Stimulated activated CD4-positive, alpha-beta T cell treated with anti-CD3 and anti-CD28 coated beads, TNF-alpha, amount 100 ng/mL, for 4 hours (primary cell): Measurements from ENCODE around the gene BLID.

Experiments used
- DNase-seq, 3 experiments: peaks; one replicate each; pipeline ENCODE4 v3.0.0-alpha.2; 2020; ENCODE audit warnings: low read depth in 3 of 3

The BLID gene

GRCh38 chr11:122105044-122105758, 10.8 kb downstream of the BLID start:
- DNase-seq: no peak

DNA sequence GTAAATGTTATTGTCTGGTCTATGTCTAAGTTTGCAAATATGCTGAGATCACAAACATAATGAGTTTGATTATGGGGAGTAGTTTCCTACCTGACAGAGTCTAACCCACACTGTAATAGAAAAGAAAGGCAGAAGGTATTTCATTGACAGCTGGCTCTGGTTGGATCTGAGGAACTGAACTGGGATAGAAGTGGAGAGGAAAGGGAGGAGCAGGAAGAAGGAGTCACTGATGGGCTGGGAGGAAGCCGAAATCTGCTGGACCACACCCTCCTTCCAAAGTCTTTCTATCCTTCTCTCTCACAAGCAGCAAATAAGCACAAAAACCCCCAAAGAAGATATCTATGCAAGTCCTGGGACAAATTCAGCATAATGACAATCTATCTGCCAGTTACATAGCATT, 11.7 kb downstream of the BLID start:
- no peak for DNase-seq

DNA sequence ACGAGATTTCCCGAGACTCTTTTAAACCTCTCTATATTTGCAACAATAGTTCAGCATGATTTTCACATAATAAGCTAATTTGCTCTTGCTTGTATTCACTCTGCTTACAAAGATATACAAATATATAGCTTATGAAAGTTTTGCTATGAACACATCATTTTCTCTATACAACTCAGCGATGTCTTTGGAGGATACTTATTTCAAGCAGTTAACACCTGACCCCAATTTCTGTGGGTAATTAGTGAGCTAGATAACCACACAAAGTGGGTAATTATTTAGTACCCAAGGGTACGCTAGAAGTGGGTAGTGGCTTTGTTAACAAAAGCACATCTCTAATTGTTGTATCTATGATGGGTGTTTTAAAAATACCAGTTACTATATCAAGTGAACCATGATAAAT, 12.3 kb downstream of the BLID start:
- no peak for DNase-seq

GRCh38 chr11:122103321-122103720, 12.7 kb downstream of the BLID start:
- DNase-seq: no peak

- no peak for DNase-seq
These were observed 13.6 kb downstream of the BLID start for GRCh38 chr11:122102426-122102825.

DNA sequence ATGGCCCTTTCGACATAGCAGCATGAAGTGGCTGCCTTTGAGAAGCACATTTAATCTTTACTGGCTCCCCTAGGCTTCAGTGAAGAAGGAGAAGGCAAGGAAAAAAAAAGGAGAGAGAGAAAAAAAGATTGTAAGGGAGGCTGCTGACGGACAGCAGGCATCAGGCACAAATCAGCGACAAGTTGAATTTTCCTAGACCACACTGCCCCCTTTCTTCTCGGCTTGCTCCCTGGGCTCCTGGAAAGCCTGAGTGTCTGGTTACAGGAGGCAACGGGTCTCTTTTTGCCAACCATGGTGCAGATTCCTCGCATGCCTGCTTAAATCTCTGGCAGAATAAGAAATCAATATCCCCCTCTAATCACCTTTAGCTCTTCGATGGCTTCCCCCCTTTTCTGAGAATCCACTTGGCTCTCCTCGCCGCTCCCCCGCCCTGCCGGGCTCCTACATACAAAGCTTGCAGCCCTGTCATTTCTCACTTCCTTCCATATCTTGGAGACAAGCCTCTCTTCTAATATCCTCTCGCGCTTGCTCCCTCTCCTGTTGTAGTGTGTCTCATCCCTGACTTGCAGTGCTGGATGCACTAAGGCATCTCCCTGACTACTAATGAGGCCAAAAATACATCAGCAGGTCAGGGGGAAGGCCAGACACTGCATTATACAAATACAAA, 14.3 kb downstream of the BLID start:
- DNase-seq: no peak

DNA sequence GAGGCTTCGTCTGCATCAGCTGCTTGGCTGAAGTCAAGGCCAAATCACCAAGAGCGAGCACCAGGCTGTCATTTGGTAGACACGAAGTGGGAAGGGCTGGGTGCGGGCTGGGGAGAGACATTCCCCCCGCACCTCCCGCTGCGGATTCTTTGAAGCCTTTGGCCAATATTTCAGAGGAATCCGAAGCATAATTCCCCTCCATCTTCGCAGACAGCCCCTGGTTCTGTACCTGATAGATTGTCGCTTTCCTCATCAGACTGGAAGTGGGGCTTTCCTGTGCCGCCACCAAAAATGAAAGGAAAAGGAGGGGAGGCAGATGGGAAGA, 15.3 kb downstream of the BLID start:
- DNase-seq: no peak

DNA sequence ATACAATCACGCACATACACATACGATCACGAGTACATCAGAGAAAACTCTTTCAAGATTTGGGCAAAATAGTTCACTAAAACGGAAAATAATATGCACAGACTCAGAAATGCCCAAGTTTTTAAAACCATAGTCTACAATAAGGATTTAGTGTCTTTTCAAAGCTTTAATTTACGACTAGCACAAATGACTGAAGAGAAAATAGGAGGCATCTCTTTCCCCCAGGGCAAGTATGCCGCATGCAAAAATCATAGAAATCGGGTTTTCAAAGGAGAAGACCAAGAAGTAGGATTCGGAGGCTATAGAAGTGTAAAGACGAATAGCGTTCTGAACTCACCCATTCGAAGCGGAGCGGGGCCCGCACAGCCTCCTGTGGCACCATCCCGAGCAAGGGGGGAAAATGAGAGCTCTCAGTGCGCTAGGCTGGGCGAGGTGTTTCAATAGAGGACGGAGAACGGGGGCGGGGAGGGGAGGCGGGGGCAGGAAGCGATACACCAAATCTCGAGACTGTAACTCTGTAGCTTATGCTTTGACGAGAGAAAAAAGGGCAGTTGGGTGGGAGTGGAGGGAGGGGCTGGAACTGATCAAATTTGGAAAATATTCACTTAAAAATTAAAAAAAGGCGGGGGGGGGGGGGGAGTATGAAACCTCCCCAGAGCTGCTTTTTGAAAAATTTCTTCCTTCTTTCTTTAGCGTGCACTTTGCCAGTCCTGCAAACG, 15.8 kb downstream of the BLID start:
- no peak for DNase-seq

DNA sequence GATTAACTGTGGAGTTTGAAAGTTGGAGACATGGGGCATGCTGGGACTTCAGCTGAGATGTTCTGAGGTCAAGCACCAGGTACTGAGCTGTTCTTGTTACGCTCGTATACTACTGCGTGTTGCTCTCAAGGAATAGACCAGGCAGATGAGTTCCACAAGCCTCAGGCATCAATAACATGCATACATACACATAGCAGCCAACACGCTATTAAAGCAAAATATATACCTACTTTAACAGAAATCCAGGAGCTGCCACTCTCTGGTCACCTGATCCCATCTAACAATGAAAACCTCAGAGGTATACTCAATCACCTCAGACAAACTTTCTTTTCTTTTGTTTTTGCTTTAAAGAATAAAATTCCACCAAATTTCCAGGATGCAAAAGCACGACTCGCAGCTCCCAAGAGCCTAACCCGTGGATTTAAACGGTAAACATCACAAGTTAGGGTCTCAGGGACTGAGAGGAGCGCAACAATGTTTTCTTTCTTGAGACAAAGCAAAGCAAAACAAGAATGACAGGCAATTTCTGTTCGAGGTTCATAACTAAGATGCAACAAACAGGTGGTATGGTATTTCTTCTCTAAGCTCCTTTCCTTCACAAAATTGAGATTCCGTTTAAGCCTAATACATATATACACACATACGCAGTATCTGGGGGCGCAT, 16.5 kb downstream of the BLID start:
- no peak for DNase-seq

GRCh38 chr11:122098261-122098980, 17.6 kb downstream of the BLID start:
- DNase-seq: no peak

DNA sequence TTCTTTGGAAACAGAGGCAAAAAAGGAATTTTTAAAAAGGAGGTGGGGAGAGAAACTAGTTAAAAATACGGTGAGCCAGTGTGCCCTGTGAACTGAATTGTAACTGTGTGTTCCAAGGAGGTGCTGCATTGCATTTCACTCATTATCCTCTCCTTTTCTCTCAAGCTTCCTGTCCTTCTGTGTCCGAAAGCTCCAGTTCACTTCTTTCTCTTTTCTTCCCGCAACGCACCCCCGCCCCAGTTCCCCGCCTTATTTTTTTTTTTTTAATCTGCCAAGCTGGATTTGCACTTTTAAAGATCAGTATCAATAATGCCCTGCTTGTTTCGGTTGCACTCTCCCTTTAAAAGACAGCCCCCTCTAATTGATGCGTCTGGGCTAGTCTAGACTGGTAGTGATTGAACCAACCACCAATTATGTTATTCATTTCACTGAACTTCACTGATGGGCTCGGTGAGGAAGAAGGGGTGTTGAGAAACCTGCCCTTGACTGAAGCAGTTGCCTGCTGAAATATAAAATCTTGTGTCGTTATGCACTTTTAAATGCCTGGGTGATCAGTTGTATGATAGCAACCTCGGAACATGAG, 18.5 kb downstream of the BLID start:
- no peak for DNase-seq

- DNase-seq: no peak
These were observed 19.5 kb downstream of the BLID start for GRCh38 chr11:122096272-122097112.

DNA sequence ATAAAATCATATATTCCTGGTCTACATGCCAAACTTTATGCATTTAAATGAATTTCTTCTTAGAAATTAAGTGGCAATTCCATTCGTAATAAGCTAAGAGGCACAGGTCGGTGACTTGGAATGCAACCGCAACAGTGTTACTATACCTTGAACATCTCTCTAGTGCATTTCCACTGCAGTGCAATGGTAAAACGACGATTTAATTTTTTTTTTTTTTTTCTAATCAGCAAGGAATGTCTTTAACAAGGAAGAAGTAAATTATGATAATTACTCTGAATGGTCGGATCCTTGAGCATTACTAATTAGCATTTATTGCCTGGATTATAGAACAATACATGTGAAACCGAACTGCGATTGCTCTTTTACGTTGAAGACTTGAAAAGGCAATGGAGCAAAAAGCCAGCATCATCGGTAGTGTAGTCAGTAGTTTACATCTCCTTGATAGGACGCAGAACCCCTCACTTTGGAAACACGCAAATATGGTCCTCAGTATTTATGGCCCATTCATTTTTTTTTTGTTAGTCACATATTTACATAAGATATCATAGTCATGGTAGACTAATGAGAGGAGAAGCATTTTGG, 20.2 kb downstream of the BLID start:
- no peak for DNase-seq

GRCh38 chr11:122094836-122095235, 21.2 kb downstream of the BLID start:
- DNase-seq: no peak

GRCh38 chr11:122093731-122094275, 22.2 kb downstream of the BLID start:
- no peak for DNase-seq

DNA sequence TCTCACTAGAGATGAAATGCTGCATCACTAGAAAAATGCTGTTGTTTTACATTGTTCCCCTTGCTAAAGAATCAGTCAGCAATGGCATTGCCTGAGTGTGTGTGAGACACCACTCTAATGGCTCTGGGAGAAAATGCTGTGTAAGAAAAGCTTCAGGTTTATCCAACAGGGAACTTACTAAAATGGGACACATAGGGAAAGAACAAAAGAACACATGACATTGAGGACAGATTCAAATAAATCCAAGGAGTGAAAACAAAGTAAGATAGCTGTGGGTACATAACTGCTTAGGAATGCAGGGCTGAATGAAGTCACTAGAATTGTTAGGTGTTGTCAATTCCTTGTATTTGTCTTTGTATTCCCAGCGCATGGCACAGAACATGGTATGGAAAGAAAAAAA, 24.2 kb downstream of the BLID start:
- no peak for DNase-seq

GRCh38 chr11:122089111-122089510, 26.9 kb downstream of the BLID start:
- DNase-seq: no peak

- DNase-seq: no peak
These were observed 30.3 kb downstream of the BLID start for GRCh38 chr11:122085712-122086111.

DNA sequence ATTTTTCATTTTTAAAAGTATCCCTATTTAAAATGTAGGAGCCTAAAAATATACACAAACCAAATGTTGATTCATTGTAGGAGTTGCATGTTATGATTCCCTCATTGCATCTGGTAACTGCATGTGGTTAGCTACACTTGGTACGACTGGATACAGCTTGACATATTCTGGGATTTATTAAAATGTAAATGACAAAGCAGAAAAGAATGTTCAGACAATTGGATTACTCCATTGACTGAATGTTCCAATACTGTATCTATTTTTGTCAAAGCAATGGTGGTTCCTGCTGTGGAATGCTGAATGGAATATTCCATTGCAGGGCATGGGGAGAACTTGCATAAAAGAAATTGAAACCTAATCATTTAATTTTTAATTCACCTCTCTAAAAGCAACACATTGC, 30.8 kb downstream of the BLID start:
- DNase-seq: no peak

GRCh38 chr11:122082205-122082604, 33.8 kb downstream of the BLID start:
- no peak for DNase-seq
